Neural progenitor cell (in vitro differentiated cells): ENCODE data around the gene PLEKHG5.
A peak's percentile ranks its signal among the peaks of the same experiment; 100 is the strongest.

Experiments
- CTCF ChIP-seq: fragments of 200-600 bp; sonication (generic); IDR thresholded peaks from 2 replicates; pipeline ENCODE4 v1.5.1; 2017; ENCODE audit warnings: antibody characterized with exemption, mild to moderate bottlenecking
- EZH2phosphoT487 ChIP-seq: fragments of 200-600 bp; sonication (generic); IDR thresholded peaks from 2 replicates; pipeline ENCODE4 v1.6.1; 2017; ENCODE audit warnings: antibody characterized with exemption

GRCh38 chr1:6438047-6438525 lies 53.4 kb downstream of the PLEKHG5 start:
- TF ChIP-seq CTCF (peak; percentile 87), EZH2phosphoT487 (no peak)
